ENCODE measurements around the gene DCAF10. TPM values are rescaled to one million over a fixed set of nuclear protein-coding genes. Genes with fewer than 3 reads are reported as not detected.
A peak's percentile ranks its signal among the peaks of the same experiment; 100 is the strongest.

The DCAF10 gene
- total and polyA plus RNA-seq, 5 donors from 2014 or later = 10.7 to 30.5 (median 23.1) TPM

DNA sequence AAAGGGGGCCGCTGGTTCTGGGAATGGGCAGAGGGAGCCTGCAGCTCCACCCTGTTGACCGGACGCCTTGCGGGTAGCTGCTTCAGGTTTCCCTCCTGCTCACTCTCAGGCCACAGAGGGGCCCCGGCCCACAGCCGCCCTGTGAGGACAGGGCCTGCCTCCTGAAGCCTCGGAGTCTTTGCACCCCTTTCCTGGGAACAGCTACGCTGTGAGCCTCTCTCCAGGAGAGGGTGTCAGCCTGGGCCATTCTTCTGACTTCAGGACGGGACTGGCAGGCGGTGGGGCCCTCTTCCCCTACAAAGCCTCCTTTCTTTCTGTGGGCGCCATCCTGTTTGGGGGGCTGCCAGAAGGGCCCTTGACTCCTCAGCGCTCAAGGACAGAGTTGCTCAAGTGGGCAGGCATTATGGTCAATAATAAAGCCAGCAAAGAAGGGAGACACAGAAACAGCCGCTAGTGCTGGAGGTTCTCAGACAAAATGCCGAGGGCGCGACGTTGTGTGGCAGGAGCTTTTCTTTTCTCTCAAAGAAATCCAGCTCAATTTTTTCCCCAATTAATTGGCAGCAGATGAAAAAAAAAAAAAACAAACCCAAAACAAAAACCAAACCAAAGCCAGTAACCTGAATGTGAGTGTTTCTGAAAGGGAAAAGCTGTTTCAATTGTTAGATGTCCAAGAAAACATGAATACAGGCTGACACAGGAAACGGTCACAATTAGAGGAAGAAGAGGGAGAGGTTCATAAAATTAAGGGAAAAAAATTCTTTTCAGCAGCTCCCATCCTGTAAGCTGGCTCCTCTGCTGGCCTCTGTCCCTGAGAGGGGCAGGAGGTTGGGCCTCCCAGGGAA is 116.1 kb downstream of the DCAF10 start:
- Histone ChIP-seq H3K4me3 (ENCODE audit: low read depth, low read length) (no peak overlapping the region), H3K36me3 (ENCODE audit: control insufficient read depth, insufficient read depth, low read length) (no peaks in the 10 kb centered on the region), H3K4me1 (ENCODE audit: control insufficient read depth, insufficient read depth, low read length, poor library complexity, severe bottlenecking) (no peaks in the 10 kb centered on the region), H3K27me3 (ENCODE audit: control insufficient read depth, insufficient read depth, low read length) (no peaks in the 10 kb centered on the region), H3K27ac (ENCODE audit: insufficient read depth, low read length, poor library complexity, severe bottlenecking) (no peak overlapping the region), H3K9me3 (ENCODE audit: control insufficient read depth in 2 of 2, low read length in 2 of 2) (no peaks in the 10 kb centered on the region)
- no peak for ATAC-seq (ENCODE audit: low read depth in 2 of 2)
- Mint-ChIP-seq H3K4me1 (peaks cover 0 to 3% (median under 1%) of the 10 kb centered on the region in 4 donors), H3K9me3 (no peaks in the 10 kb centered on the region), H3K27me3 (no peaks in the 10 kb centered on the region), H3K27ac (peak overlapping the region in 1 of 3 donors; percentile 23), H3K36me3 (no peaks in the 10 kb centered on the region), H3K4me3 (no peak overlapping the region)
- DNase-seq = no peak

Other genes with a start within 250 kb of the DCAF10 start
- 2.4 TPM for gene FBXO10, start 224.4 kb upstream of the DCAF10 start, total RNA-seq
- gene FBXO10, start 224.4 kb upstream of the DCAF10 start, polyA plus RNA-seq = 1 to 10 TPM in 1 of 4 donors, under 1 TPM in 3; 0.40 to 1.0 (median 0.68) TPM
- 31.9 TPM for gene TOMM5, start 208.2 kb upstream of the DCAF10 start, total RNA-seq
- 100 to 1,000 TPM; 146 to 198 (median 168) TPM for gene TOMM5, start 208.2 kb upstream of the DCAF10 start, polyA plus RNA-seq
- not detected for gene FRMPD1, start 149.8 kb upstream of the DCAF10 start, total RNA-seq
- not detected for gene FRMPD1, start 149.8 kb upstream of the DCAF10 start, polyA plus RNA-seq
- 12.5 TPM for gene TRMT10B, start 47.0 kb upstream of the DCAF10 start, total RNA-seq
- gene TRMT10B, start 47.0 kb upstream of the DCAF10 start, polyA plus RNA-seq = 10 to 100 TPM; 10.7 to 16.2 (median 12.5) TPM
- 38.2 TPM for gene EXOSC3, start 15.7 kb upstream of the DCAF10 start, total RNA-seq
- gene EXOSC3, start 15.7 kb upstream of the DCAF10 start, polyA plus RNA-seq = 10 to 100 TPM; 28.0 to 38.5 (median 35.8) TPM
- 25.3 TPM for gene SLC25A51, start 103.3 kb downstream of the DCAF10 start, total RNA-seq
- 10 to 100 TPM; 11.2 to 13.5 (median 12.4) TPM for gene SLC25A51, start 103.3 kb downstream of the DCAF10 start, polyA plus RNA-seq